Nephron progenitor cell (in vitro differentiated cells): ENCODE data around the gene DUT.
A peak's percentile ranks its signal among the peaks of the same experiment; 100 is the strongest.

Experiments
- DNase-seq: peaks from one replicate; pipeline ENCODE4 v3.0.0; 2021
- H3K27ac Mint-ChIP-seq: 2 replicates; pipeline ENCODE4 v1.8.0; 2021; ENCODE audit warnings: mild to moderate bottlenecking, moderate library complexity, mixed read lengths
- H3K27me3 Mint-ChIP-seq: 2 replicates; pipeline ENCODE4 v1.8.0; 2021; ENCODE audit warnings: mild to moderate bottlenecking, low read depth, mixed read lengths; ENCODE audit not compliant: poor library complexity
- H3K36me3 Mint-ChIP-seq: 2 replicates; pipeline ENCODE4 v1.8.0; 2021; ENCODE audit warnings: low read depth, mixed read lengths
- H3K4me1 Mint-ChIP-seq: 2 replicates; pipeline ENCODE4 v1.8.0; 2021; ENCODE audit warnings: mixed read lengths
- H3K4me3 Mint-ChIP-seq: 2 replicates; pipeline ENCODE4 v1.8.0; 2021; ENCODE audit warnings: mild to moderate bottlenecking, moderate library complexity, mixed read lengths
- H3K9me3 Mint-ChIP-seq: 2 replicates; pipeline ENCODE4 v1.8.0; 2021; ENCODE audit warnings: mild to moderate bottlenecking, moderate library complexity, mixed read lengths
- CTCF ChIP-seq: fragments of 200-600 bp; sonication (generic); IDR thresholded peaks from 2 replicates; pipeline ENCODE4 v1.5.0; 2021; ENCODE audit warnings: antibody characterized with exemption

DUT gene

GRCh38 chr15:48392356-48392755 lies 61.1 kb downstream of the DUT start:
- H3K27ac Mint-ChIP-seq: peak overlapping the region; percentile 9
- no peaks in the 10 kb centered on the region for H3K9me3 Mint-ChIP-seq
- H3K36me3 Mint-ChIP-seq: no peaks in the 10 kb centered on the region
- TF ChIP-seq CTCF: no peak
- H3K27me3 Mint-ChIP-seq: peaks cover 4% of the 10 kb centered on the region
- peaks cover 36% of the 10 kb centered on the region for H3K4me1 Mint-ChIP-seq
- no peak overlapping the region for H3K4me3 Mint-ChIP-seq
- DNase-seq: no peak
